K562 (cell line): ENCODE measurements around the gene ETNK1. TPM values are rescaled to one million over a fixed set of nuclear protein-coding genes. Genes with fewer than 3 reads are reported as not detected.

Experiments used
- ATAC-seq: fragments of 200-7000 bp; cut with Tn5 transposase; 3 replicates; pipeline ENCODE4 v1.9.1; 2020; ENCODE audit warnings: moderate library complexity
- BruUV-seq: library from RNA; stranded (reverse); fragments of 400-500 nt; replicated peaks from 2 replicates; lab custom pipeline; 2021; lab: Mats Ljungman, UMichigan
- CTCF ChIA-PET: fragments of 300-600 bp; formaldehyde crosslinking; extraction: SDS; loops from one replicate; lab custom pipeline; 2021; ENCODE audit warnings: low intra/inter-chr PET ratio; lab: Yijun Ruan, JAX
- POLR2A ChIA-PET: fragments of 300-600, 350-650 bp; sonication (Branson Sonifier 250); formaldehyde crosslinking; extraction: SDS; loops from one replicate; lab custom pipeline; 2021; ENCODE audit warnings: antibody characterized with exemption, inconsistent platforms; lab: Yijun Ruan, JAX
- DNase-seq, 4 experiments: peaks; one replicate each; pipeline versions ENCODE4 v3.0.0 to v3.0.0-alpha.2; 2011 to 2018; ENCODE audit warnings: low spot score in 3 of 4, mixed read lengths in 3 of 4; ENCODE audit errors: extremely low read depth in 1 of 4
- FAIRE-seq: peaks from 2 replicates; lab custom pipeline; 2011; peaks lifted over from hg19 to GRCh38; lab: Jason Lieb, UNC
- H2AFZ ChIP-seq: 2 replicates; pipeline ENCODE4 v1.6.0; 2011; ENCODE audit warnings: low read depth, low read length, control low read depth, inconsistent platforms
- H3K27ac ChIP-seq: fragments of 200-600 bp; 3 replicates; pipeline ENCODE4 v1.8.0; 2011; ENCODE audit warnings: low read depth, mild to moderate bottlenecking, control low read depth, inconsistent platforms, low read length, moderate library complexity, mixed read lengths; ENCODE audit errors: extremely low read depth
- H3K27me3 ChIP-seq, 2 experiments: fragments of 300-600 bp in 1 of 2; 2 replicates in 1 of 2; 3 replicates in 1 of 2; pipeline versions ENCODE4 v1.6.0 to v1.8.0; 2011; ENCODE audit warnings: inconsistent platforms in 2 of 2, low read length in 2 of 2, mild to moderate bottlenecking in 1 of 2, mixed read lengths in 1 of 2, moderate library complexity in 1 of 2; ENCODE audit not compliant: control insufficient read depth in 2 of 2, insufficient read depth in 2 of 2
- H3K36me3 ChIP-seq: fragments of 300-600 bp; 3 replicates; pipeline ENCODE4 v1.8.0; 2011; ENCODE audit warnings: mild to moderate bottlenecking, low read length, inconsistent platforms; ENCODE audit not compliant: control insufficient read depth, insufficient read depth
- H3K4me1 ChIP-seq, 2 experiments: fragments of 200-600 bp in 1 of 2; replicated peaks in 1 of 2; 2 replicates in 1 of 2; 3 replicates in 1 of 2; pipeline versions ENCODE4 v1.5.1 to v1.8.0; 2011; ENCODE audit warnings: inconsistent platforms in 2 of 2, low read length in 2 of 2, mild to moderate bottlenecking in 1 of 2, mixed read lengths in 1 of 2, moderate library complexity in 1 of 2; ENCODE audit not compliant: control insufficient read depth in 2 of 2, insufficient read depth in 2 of 2
- H3K4me2 ChIP-seq: 2 replicates; pipeline ENCODE4 v1.6.1; 2011; ENCODE audit warnings: low read length, control low read depth, inconsistent platforms, mixed read lengths; ENCODE audit not compliant: insufficient read depth
- H3K4me3 ChIP-seq: fragments of 200-600 bp; sonication (generic), shearing (Covaris generic); 2 replicates; pipeline ENCODE4 v1.5.1; 2016; ENCODE audit warnings: control low read depth, inconsistent platforms
- H3K79me2 ChIP-seq: fragments of 200-600 bp; 3 replicates; pipeline ENCODE4 v1.8.0; 2011; ENCODE audit warnings: low read length, inconsistent platforms; ENCODE audit not compliant: control insufficient read depth, insufficient read depth
- H3K9ac ChIP-seq, 2 experiments: 2 replicates each; pipeline versions ENCODE4 v1.6.0 to v1.6.1; 2011; ENCODE audit warnings: low read depth in 2 of 2, low read length in 2 of 2, control low read depth in 1 of 2, inconsistent platforms in 1 of 2, mild to moderate bottlenecking in 1 of 2, mixed read lengths in 1 of 2; ENCODE audit not compliant: insufficient read depth in 1 of 2
- H3K9me1 ChIP-seq: one replicate; pipeline ENCODE4 v1.6.0; 2011; ENCODE audit warnings: inconsistent platforms, mild to moderate bottlenecking, low read length, moderate library complexity; ENCODE audit not compliant: control insufficient read depth, insufficient read depth
- H3K9me3 ChIP-seq: replicated peaks from 2 replicates; pipeline ENCODE4 v1.5.1; 2011; ENCODE audit warnings: low read depth, low read length, inconsistent platforms; ENCODE audit not compliant: control insufficient read depth, insufficient read depth
- H4K20me1 ChIP-seq: replicated peaks from 2 replicates; pipeline ENCODE4 v1.6.1; 2011; ENCODE audit warnings: low read length, inconsistent platforms, mixed read lengths; ENCODE audit not compliant: control insufficient read depth, insufficient read depth
- CTCF ChIP-seq, 3 experiments: IDR thresholded peaks in 2 of 3; conservative IDR thresholded peaks in 1 of 3; 2 replicates each; pipeline ENCODE4 v1.5.1; 2011 to 2012; ENCODE audit warnings: low read length in 3 of 3, mild to moderate bottlenecking in 3 of 3, control low read depth in 2 of 3, improper control_type of control experiment in 1 of 3, inconsistent platforms in 1 of 3, low read depth in 1 of 3, mixed read lengths in 1 of 3, moderate library complexity in 1 of 3; ENCODE audit not compliant: insufficient read depth in 2 of 3
- KHSRP ChIP-seq: fragments of 450-650 bp; IDR thresholded peaks from 2 replicates; pipeline ENCODE4 v1.6.1; 2017
- RAD21 ChIP-seq, 2 experiments: fragments of 250-450 bp in 1 of 2; fragments of 450-650 bp in 1 of 2; sonication (Bioruptor Pico) in 1 of 2; formaldehyde crosslinking in 1 of 2; IDR thresholded peaks in 1 of 2; conservative IDR thresholded peaks in 1 of 2; 2 replicates each; pipeline versions ENCODE4 v1.4.0 to v1.8.0; 2020 to 2022; ENCODE audit warnings: mild to moderate bottlenecking in 2 of 2, moderate library complexity in 1 of 2
- SP1 ChIP-seq: sonication (generic); formaldehyde crosslinking; IDR thresholded peaks from 2 replicates; pipeline ENCODE4 v1.8.1; 2022; ENCODE audit warnings: mild to moderate bottlenecking, missing genetic modification reagents
- ZNF407 ChIP-seq: fragments of 450-650 bp; IDR thresholded peaks from 2 replicates; pipeline ENCODE4 v1.6.1; 2016; ENCODE audit warnings: low read depth
- ZNF639 ChIP-seq, 2 experiments: fragments of 200-800 bp in 1 of 2; sonication (Bioruptor generic) in 1 of 2; sonication (generic) in 1 of 2; formaldehyde crosslinking in 1 of 2; IDR thresholded peaks in 1 of 2; conservative IDR thresholded peaks in 1 of 2; 2 replicates each; pipeline versions ENCODE4 v1.5.0 to v1.6.1; 2016 to 2020; ENCODE audit warnings: missing compliant biosample characterization in 1 of 2, missing genetic modification characterization in 1 of 2, missing genetic modification reagents in 1 of 2
- WGBS: fragments of 100-300 bp; shearing (Covaris generic); methylation state at CpG from one replicate; pipeline ENCODE4 v1.1.6; 2016; ENCODE audit warnings: low coverage, mixed read lengths; ENCODE audit not compliant: insufficient coverage; ENCODE audit errors: missing lambda C conversion rate; 5-methylcytosine and 5-hydroxymethylcytosine counted together
- in situ Hi-C: fragments of 300-500 bp; cut with MboI; formaldehyde crosslinking; loops from 4 replicates; pipeline ENCODE4 v1.15.0; 2018; ENCODE audit warnings: inconsistent platforms, mixed read lengths
- intact Hi-C: fragments of 100-400 bp; cut with micrococcal nuclease; formaldehyde crosslinking; loops from 2 replicates; pipeline ENCODE4 v1.14.2; 2022
- polyA plus RNA-seq, 8 experiments: library from polyadenylated mRNA; depleted of rRNA in 4 of 8; stranded (reverse) in 5 of 8; unstranded in 3 of 8; fragments of >200 nt; fragmentation: Nextera tagmentation in 2 of 8; fragmentation: Illumina TruSeq in 1 of 8; extraction: Ambion mirVana in 2 of 8; extraction: Trizol in 1 of 8; gene quantifications; 2 replicates each; pipeline versions ENCODE4 v1.2.1 to v1.2.3, GENCODE V29; 2011 to 2014; ENCODE audit warnings: inconsistent platforms in 1 of 8, missing spikeins in 1 of 8
- total RNA-seq, 7 experiments: library from RNA; depleted of rRNA in 6 of 7; stranded (reverse); fragments of >200 nt in 6 of 7; fragmentation: Illumina TruSeq in 2 of 7; extraction: Trizol in 2 of 7; gene quantifications; 2 replicates each; pipeline versions ENCODE4 v1.2.1 to v1.2.3, GENCODE V29; 2011 to 2021; ENCODE audit warnings: low replicate concordance in 1 of 7

Gene ETNK1
- total and polyA plus RNA-seq, 9 of the 15 experiments (the other 6 are each of a cell fraction or from before 2014, with no cell fraction given): 10.0 to 70.5 (median 36.0) TPM

GRCh38 chr12:22684140-22685118 lies 59.5 kb downstream of the ETNK1 start:
- no peaks in the 10 kb centered on the region for H4K20me1 ChIP-seq
- FAIRE-seq: peak; percentile 77
- no peak overlapping the region for H3K27ac ChIP-seq
- H3K9me3 ChIP-seq: no peaks in the 10 kb centered on the region
- CTCF ChIA-PET: interaction anchor here (0.5 to 0.7 kb wide), 2 partner anchors 358 to 987 kb away, joined by 3 to 7 read pairs; no protein-coding TSS in a partner anchor
- no TSS peak for BruUV-seq
- WGBS: 57% methylated on average over 5 of the region's 5 CpGs
- H3K4me3 ChIP-seq: no peak overlapping the region
- ATAC-seq: peak; percentile 76
- in situ Hi-C loops: no loop called here
- no peak overlapping the region for H2AFZ ChIP-seq
- H3K36me3 ChIP-seq: peaks cover 58% of the 10 kb centered on the region
- intact Hi-C loops: loop anchor here (10.0 kb wide), 1 partner anchor 160 kb away; no protein-coding TSS in a partner anchor
- H3K79me2 ChIP-seq: no peaks in the 10 kb centered on the region
- H3K27me3 ChIP-seq: no peaks in the 10 kb centered on the region
- no peak overlapping the region for H3K9ac ChIP-seq
- POLR2A ChIA-PET: interaction anchor here (0.8 kb wide), 1 partner anchor 16 kb away, joined by 3 read pairs; no protein-coding TSS in a partner anchor
- no peak overlapping the region for H3K4me2 ChIP-seq
- no peaks in the 10 kb centered on the region for H3K9me1 ChIP-seq
- peak in 3 of 4 experiments; percentile 12 to 44 (median 18) for DNase-seq
- H3K4me1 ChIP-seq: no peaks in the 10 kb centered on the region
- no peak for TF ChIP-seq KHSRP
- no peak for TF ChIP-seq SP1 (CRISPR knock-in tag)
- TF ChIP-seq ZNF407: no peak
- TF ChIP-seq RAD21 (CRISPR knock-in tag; conservative IDR thresholded peaks at IDR 0.05 in 1 of 2, IDR thresholded peaks at IDR 0.05 in 1 of 2): peak in 1 of 2 experiments; percentile 31; a peak in 1 of 4 replicates
- peak; percentile 25 to 62 (median 33); a peak in 3 of 6 replicates for TF ChIP-seq CTCF (IDR thresholded peaks at IDR 0.05 in 2 of 3, conservative IDR thresholded peaks at IDR 0.05 in 1 of 3; ENCODE audit: insufficient read depth in 2 of 3, low read depth in 1 of 3, low read length in 3 of 3)
- TF ChIP-seq ZNF639 (CRISPR knock-in tag; conservative IDR thresholded peaks at IDR 0.05 in 1 of 2, IDR thresholded peaks at IDR 0.05 in 1 of 2): no peak
